GM12875 (cell line): Measurements from ENCODE around the gene GAB2.

ENCODE experiments used
- H3K4me3 ChIP-seq: one replicate; pipeline ENCODE4 v1.5.1; 2011; ENCODE audit warnings: low read depth, low read length, control low read depth
- CTCF ChIP-seq: IDR thresholded peaks from 2 replicates; pipeline ENCODE4 v1.5.1; 2011; ENCODE audit warnings: low read depth, mild to moderate bottlenecking, control low read depth, inconsistent platforms, low read length, moderate library complexity, borderline replicate concordance; ENCODE audit not compliant: insufficient read depth

GAB2 gene

GRCh38 chr11:78216021-78216420 lies 201.6 kb downstream of the GAB2 start:
- H3K4me3 ChIP-seq: no peak overlapping the region
- TF ChIP-seq CTCF: no peak

DNA sequence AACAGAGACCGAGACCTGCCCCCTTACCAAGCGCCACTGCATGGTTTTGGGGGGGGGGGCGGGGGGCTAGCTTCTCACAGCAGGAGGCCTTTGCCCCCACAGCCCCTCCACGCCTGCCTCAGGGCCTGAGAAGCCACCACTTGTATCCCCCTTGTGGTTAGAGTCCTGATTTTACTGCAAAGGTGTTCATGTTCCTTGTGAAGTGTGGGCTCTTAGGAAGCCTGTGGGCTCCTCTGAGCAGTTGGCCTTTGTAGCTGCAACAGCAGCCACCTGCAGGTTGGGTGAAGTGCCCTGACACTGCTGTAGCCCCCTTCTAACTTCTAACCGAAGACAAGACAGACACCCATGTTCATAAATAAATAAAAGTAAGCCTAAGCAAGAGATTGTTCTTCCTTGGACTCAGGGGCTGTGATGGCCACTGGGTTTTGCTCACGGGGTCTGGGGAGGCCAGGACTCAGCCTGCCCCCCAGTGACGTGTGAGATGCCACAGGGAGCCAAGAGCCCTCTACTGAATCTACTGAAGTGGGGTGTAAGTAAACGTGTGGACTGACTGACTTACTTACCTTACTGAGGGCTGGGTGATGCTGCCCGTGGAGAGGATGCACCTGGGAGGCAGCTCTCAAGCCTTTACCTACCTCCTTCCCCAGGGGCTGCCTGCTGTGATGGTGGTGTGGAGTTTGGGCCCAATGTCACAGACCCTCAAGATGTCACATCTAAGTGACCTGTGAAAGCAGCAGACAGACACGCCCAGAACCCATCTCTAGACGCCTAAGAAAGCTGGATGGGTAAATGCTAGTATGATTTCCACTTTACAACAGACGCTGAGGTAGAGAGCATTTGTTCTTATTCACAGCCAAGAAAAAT lies 203.1 kb downstream of the GAB2 start:
- no peak for TF ChIP-seq CTCF
- H3K4me3 ChIP-seq: no peak overlapping the region

DNA sequence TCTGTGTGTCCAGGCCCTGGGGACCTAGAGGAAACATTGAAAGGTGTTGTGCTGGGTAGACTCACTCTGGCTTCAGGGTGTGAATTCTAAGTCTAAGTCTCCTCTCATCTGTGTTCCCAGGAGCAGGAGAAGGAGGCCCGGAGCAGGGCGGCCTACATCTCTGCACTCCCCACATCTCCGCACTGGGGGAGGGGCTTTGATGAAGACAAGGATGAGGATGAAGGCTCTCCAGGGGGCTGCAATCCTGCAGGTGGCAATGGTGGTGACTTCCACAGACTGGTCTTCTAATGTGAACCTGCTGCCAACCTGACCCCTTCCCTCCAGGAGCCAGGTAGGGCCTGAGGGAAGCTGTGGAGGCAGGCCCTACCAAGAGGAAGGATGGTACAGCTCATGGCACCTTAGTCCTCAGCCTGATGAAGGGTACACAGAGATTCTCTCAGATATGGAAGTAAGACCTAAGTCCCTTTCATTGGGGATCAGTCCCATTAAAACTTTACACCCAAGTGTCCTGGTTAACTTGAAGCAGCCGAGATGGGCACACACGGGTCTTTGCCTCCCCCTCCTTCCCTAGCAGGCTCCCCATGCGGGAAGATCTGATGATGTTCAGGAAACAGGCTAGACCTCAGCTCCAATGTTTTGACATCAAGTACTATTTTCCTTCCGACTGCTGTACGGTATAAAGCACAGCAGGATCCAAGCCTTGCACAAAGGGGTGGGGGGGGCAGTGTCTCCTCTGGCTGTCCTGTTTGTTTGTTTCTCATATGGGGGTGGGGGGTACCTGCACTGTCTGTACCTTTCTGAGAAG lies 203.9 kb downstream of the GAB2 start:
- no peak overlapping the region for H3K4me3 ChIP-seq
- no peak for TF ChIP-seq CTCF

DNA sequence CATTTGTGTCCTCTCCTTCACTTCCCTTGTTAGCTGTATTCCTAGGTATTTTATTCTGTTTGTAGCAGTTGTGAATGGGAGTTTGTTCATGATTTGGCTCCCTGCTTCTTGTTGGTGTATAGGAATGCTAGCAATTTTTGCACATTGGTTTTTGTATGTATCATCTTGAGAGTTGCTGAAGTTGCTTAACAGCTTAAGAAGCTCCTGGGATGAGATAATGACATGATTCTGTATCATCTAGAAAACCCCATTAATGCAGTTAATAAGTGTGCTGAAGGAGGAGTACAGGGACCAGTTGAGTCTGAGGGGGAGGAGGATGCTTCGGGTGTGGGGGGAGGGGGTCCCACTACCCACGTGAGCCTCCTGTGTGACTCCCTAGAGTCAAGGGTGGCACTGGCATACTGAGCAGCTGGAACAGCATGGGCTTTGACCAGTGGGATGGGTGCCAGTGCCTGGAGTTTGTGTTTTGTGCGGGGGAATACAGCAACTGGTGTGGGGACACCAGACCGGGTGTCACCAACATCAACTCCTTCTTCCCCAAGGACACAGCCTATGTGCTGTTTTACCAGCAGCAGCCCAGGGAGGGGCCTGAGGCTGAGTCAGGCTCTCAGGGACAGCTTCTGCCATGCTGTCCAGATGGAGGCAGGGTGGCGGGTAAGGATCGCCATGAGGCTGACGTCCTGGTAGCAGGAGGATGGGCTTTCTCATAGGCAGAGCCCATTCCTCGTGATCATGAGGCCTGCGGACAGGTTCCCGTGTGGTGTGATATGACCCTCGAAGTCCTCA lies 204.8 kb downstream of the GAB2 start:
- no peak for TF ChIP-seq CTCF
- no peak overlapping the region for H3K4me3 ChIP-seq

DNA sequence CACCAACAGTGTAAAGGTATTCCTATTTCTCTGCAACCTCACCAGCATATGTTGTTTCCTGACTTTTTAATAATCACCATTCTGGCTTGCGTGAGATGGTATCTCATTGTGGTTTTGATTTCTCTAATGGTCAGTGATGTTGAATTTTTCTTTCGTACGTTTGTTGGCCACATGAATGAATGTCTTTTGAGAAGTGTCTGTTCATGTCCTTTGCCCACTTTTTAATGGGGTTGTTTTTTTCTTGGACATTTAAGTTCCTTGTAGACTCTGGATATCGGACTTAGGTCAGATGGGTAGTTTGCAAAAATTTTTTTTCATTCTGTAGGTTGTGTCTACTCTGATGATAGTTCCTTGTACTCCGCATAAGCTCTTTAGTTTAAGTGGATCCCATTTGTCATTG lies 206.1 kb downstream of the GAB2 start:
- H3K4me3 ChIP-seq: no peak overlapping the region
- TF ChIP-seq CTCF: no peak

GRCh38 chr11:78210000-78210608 lies 207.5 kb downstream of the GAB2 start:
- no peak for TF ChIP-seq CTCF

More at GRCh38 chr11:78210000-78210608, 207.5 kb downstream of the GAB2 start:
- H3K4me3 ChIP-seq: no peak overlapping the region
